Caco-2 (cell line): Measurements from ENCODE around the gene ARHGAP18. TPM values are rescaled to one million over a fixed set of nuclear protein-coding genes. Genes with fewer than 3 reads are reported as not detected.
A peak's percentile ranks its signal among the peaks of the same experiment; 100 is the strongest.

Experiments
- BruUV-seq: library from RNA; stranded (reverse); fragments of 400-500 nt; replicated peaks from 2 replicates; lab custom pipeline; 2021; lab: Mats Ljungman, UMichigan
- CTCF ChIA-PET: fragments of 300-600 bp; sonication (Branson Sonifier 250); formaldehyde crosslinking; loops from one replicate; lab custom pipeline; 2022; ENCODE audit warnings: antibody characterized with exemption; lab: Charles Lee
- POLR2A ChIA-PET: fragments of 300-600 bp; sonication (Branson Sonifier 250); formaldehyde crosslinking; loops from one replicate; lab custom pipeline; 2022; ENCODE audit warnings: antibody characterized with exemption; lab: Charles Lee
- DNase-seq, 2 experiments: peaks; one replicate each; pipeline versions ENCODE4 v3.0.0 to v3.0.0-alpha.2; 2020 to 2022
- H3K27me3 ChIP-seq: replicated peaks from 2 replicates; pipeline ENCODE4 v1.6.0; 2011; ENCODE audit warnings: low read length; ENCODE audit not compliant: control insufficient read depth, insufficient read depth
- H3K36me3 ChIP-seq: 2 replicates; pipeline ENCODE4 v1.5.1; 2011; ENCODE audit warnings: low read length; ENCODE audit not compliant: control insufficient read depth, insufficient read depth
- H3K4me1 ChIP-seq: fragments of 250-450 bp; sonication (Bioruptor Pico); 2 replicates; pipeline ENCODE4 v1.5.1; 2020; ENCODE audit warnings: mild to moderate bottlenecking
- H3K4me3 ChIP-seq: 2 replicates; pipeline ENCODE4 v1.5.1; 2011; ENCODE audit warnings: low read depth, mild to moderate bottlenecking, control low read depth, low read length
- H3K9me3 ChIP-seq: fragments of 250-450 bp; sonication (Bioruptor Pico); 2 replicates; pipeline ENCODE4 v1.5.1; 2020; ENCODE audit warnings: mild to moderate bottlenecking, moderate library complexity
- H3K27ac Mint-ChIP-seq: one replicate; pipeline ENCODE4 v1.8.0; 2022; ENCODE audit warnings: mixed read lengths; ENCODE audit not compliant: unreplicated experiment
- H3K27me3 Mint-ChIP-seq: one replicate; pipeline ENCODE4 v1.8.0; 2022; ENCODE audit warnings: mixed read lengths; ENCODE audit not compliant: insufficient read depth, unreplicated experiment
- H3K36me3 Mint-ChIP-seq: one replicate; pipeline ENCODE4 v1.8.0; 2022; ENCODE audit warnings: mild to moderate bottlenecking, mixed read lengths; ENCODE audit not compliant: insufficient read depth, unreplicated experiment
- H3K4me1 Mint-ChIP-seq: one replicate; pipeline ENCODE4 v1.8.0; 2022; ENCODE audit warnings: low read depth, mixed read lengths; ENCODE audit not compliant: unreplicated experiment
- H3K4me3 Mint-ChIP-seq: one replicate; pipeline ENCODE4 v1.8.0; 2022; ENCODE audit warnings: mild to moderate bottlenecking, moderate library complexity, mixed read lengths; ENCODE audit not compliant: unreplicated experiment
- H3K9me3 Mint-ChIP-seq: one replicate; pipeline ENCODE4 v1.8.0; 2022; ENCODE audit warnings: mixed read lengths; ENCODE audit not compliant: unreplicated experiment
- CTCF ChIP-seq, 2 experiments: fragments of 200-600 bp in 1 of 2; IDR thresholded peaks; 1 replicate in 1 of 2; 2 replicates in 1 of 2; pipeline versions ENCODE4 v1.5.1 to v1.8.0; 2011 to 2022; ENCODE audit warnings: antibody characterized with exemption in 1 of 2, control low read depth in 1 of 2, inconsistent platforms in 1 of 2, low read depth in 1 of 2, low read length in 1 of 2, mild to moderate bottlenecking in 1 of 2, moderate library complexity in 1 of 2; ENCODE audit not compliant: insufficient read depth in 1 of 2, severe bottlenecking in 1 of 2, unreplicated experiment in 1 of 2
- intact Hi-C: fragments of 100-400 bp; cut with micrococcal nuclease; formaldehyde crosslinking; loops from one replicate; pipeline ENCODE4 v1.10.0; 2022; ENCODE audit not compliant: unreplicated experiment
- total RNA-seq: library from RNA; stranded (reverse); gene quantifications from 2 replicates; pipeline ENCODE4 v1.2.3, GENCODE V29; 2022

The ARHGAP18 gene
- total RNA-seq, 1 experiment from 2014 or later: 15.0 TPM

- DNase-seq: peak; percentile 42 to 49
- no peak overlapping the region for H3K4me3 Mint-ChIP-seq
- H3K36me3 Mint-ChIP-seq: no peaks in the 10 kb centered on the region
- H3K9me3 Mint-ChIP-seq: no peaks in the 10 kb centered on the region
- no peaks in the 10 kb centered on the region for H3K9me3 ChIP-seq
- no peaks in the 10 kb centered on the region for H3K4me1 ChIP-seq
- no peaks in the 10 kb centered on the region for H3K27me3 ChIP-seq
- H3K36me3 ChIP-seq: no peaks in the 10 kb centered on the region
- POLR2A ChIA-PET: no interaction called here
- CTCF ChIA-PET: no interaction called here
- H3K27ac Mint-ChIP-seq: no peak overlapping the region
- intact Hi-C loops: no loop called here
- peaks cover 7% of the 10 kb centered on the region for H3K4me1 Mint-ChIP-seq
- no peak for TF ChIP-seq CTCF (IDR thresholded peaks at IDR 0.05; ENCODE audit: insufficient read depth in 1 of 2, low read depth in 1 of 2, low read length in 1 of 2, severe bottlenecking in 1 of 2, unreplicated experiment in 1 of 2)
- no peak overlapping the region for H3K4me3 ChIP-seq
- no peaks in the 10 kb centered on the region for H3K27me3 Mint-ChIP-seq
- no TSS peak for BruUV-seq
These were observed 38.4 kb upstream of the ARHGAP18 start for GRCh38 chr6:129748212-129748900.

DNA sequence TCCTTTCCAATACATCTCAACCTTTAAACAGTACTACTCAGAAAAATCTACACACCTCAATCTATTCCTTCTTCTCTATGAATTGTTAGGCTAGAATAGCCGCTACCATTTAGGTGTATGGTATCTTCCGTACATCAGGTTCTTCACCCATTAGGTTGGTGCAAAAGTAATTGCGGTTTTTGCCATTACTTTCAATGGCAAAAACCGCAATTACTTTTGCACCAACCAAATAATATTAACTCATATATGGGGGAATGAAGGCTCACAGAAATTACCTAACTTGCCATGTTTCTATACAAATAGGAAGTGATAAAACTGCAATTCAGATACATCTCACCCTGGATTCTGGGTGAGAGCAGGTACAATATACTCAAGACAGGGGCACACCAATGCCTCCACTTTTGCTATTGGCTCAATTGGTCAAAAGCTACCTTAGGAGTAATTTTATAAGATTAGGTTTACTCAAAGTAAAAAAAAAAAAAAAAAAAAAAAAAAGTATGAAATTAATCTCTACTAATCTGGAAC lies 37.7 kb upstream of the ARHGAP18 start:
- BruUV-seq: no TSS peak
- Histone ChIP-seq H3K27me3 (no peaks in the 10 kb centered on the region), H3K9me3 (no peaks in the 10 kb centered on the region), H3K36me3 (no peaks in the 10 kb centered on the region), H3K4me1 (no peaks in the 10 kb centered on the region), H3K4me3 (no peak overlapping the region)
- Mint-ChIP-seq H3K4me1 (peaks cover 7% of the 10 kb centered on the region), H3K36me3 (no peaks in the 10 kb centered on the region), H3K4me3 (no peak overlapping the region), H3K27ac (no peak overlapping the region), H3K9me3 (no peaks in the 10 kb centered on the region), H3K27me3 (no peaks in the 10 kb centered on the region)
- ChIA-PET CTCF (no interaction called here), POLR2A (interaction anchor here (0.6 kb wide), 1 partner anchor 261 kb away, joined by 4 read pairs; no protein-coding TSS in a partner anchor)
- DNase-seq: no peak
- intact Hi-C loops: no loop called here
- no peak for TF ChIP-seq CTCF (IDR thresholded peaks at IDR 0.05; ENCODE audit: insufficient read depth in 1 of 2, low read depth in 1 of 2, low read length in 1 of 2, severe bottlenecking in 1 of 2, unreplicated experiment in 1 of 2)

DNA sequence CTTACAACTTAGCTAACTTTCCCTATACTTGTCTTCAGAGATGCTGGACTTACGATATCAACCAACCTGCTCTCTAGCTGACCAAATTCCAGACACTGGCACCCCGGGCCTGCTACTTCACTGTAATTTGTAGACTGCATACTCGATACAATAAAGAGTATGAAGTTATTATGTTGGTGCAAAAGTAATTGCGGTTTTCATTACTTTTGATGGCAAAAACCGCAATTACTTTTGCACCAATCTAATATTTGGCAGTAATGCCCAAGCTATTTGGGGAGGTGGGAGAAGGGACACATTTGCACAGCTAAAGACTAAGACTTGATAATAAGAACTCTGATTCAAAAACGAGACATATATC lies 34.9 kb upstream of the ARHGAP18 start:
- Histone ChIP-seq H3K9me3 (no peaks in the 10 kb centered on the region), H3K36me3 (no peaks in the 10 kb centered on the region), H3K4me1 (no peaks in the 10 kb centered on the region), H3K4me3 (no peak overlapping the region), H3K27me3 (no peaks in the 10 kb centered on the region)
- Mint-ChIP-seq H3K4me1 (peaks cover 7% of the 10 kb centered on the region), H3K27me3 (no peaks in the 10 kb centered on the region), H3K4me3 (no peak overlapping the region), H3K36me3 (no peaks in the 10 kb centered on the region), H3K9me3 (no peaks in the 10 kb centered on the region), H3K27ac (no peak overlapping the region)
- no peak for DNase-seq
- BruUV-seq: no TSS peak
- POLR2A ChIA-PET: no interaction called here
- no peak for TF ChIP-seq CTCF (IDR thresholded peaks at IDR 0.05; ENCODE audit: insufficient read depth in 1 of 2, low read depth in 1 of 2, low read length in 1 of 2, severe bottlenecking in 1 of 2, unreplicated experiment in 1 of 2)
- intact Hi-C loops: no loop called here
- CTCF ChIA-PET: no interaction called here
